HG03280 (cell line): ENCODE measurements around the gene MRPL27.
A peak's percentile ranks its signal among the peaks of the same experiment; 100 is the strongest.

Experiments used
- ATAC-seq: cut with Tn5 transposase; IDR thresholded peaks from one replicate; pipeline ENCODE4 v1.9.1; 2021; ENCODE audit warnings: mild to moderate bottlenecking, moderate library complexity; ENCODE audit not compliant: unreplicated experiment

MRPL27 gene

GRCh38 chr17:50388728-50389127 is 15.7 kb upstream of the MRPL27 start:
- no peak for ATAC-seq

- no peak for ATAC-seq
These were observed 13.5 kb upstream of the MRPL27 start for GRCh38 chr17:50386510-50386909.

GRCh38 chr17:50382931-50383330 is 9.9 kb upstream of the MRPL27 start:
- no peak for ATAC-seq

GRCh38 chr17:50381920-50382319 is 8.9 kb upstream of the MRPL27 start:
- no peak for ATAC-seq

- no peak for ATAC-seq
These were observed 8.4 kb upstream of the MRPL27 start for GRCh38 chr17:50381260-50381815.

- no peak for ATAC-seq
These were observed 7.6 kb upstream of the MRPL27 start for GRCh38 chr17:50380369-50381259.

GRCh38 chr17:50379351-50380132 is 6.6 kb upstream of the MRPL27 start:
- no peak for ATAC-seq

GRCh38 chr17:50375858-50376538 is 3.0 kb upstream of the MRPL27 start:
- no peak for ATAC-seq

GRCh38 chr17:50373705-50374104 is 721 bp upstream of the MRPL27 start:
- no peak for ATAC-seq

- peak; percentile 11 for ATAC-seq
These were observed 694 bp downstream of the MRPL27 start for GRCh38 chr17:50372222-50372757.

- ATAC-seq = no peak
These were observed 1.5 kb downstream of the MRPL27 start for GRCh38 chr17:50371526-50371925.

- no peak for ATAC-seq
These were observed 2.9 kb downstream of the MRPL27 start for GRCh38 chr17:50370052-50370451.

GRCh38 chr17:50367401-50367800 is 5.6 kb downstream of the MRPL27 start:
- no peak for ATAC-seq

GRCh38 chr17:50365649-50366393 is 7.2 kb downstream of the MRPL27 start:
- no peak for ATAC-seq

GRCh38 chr17:50365165-50365564 is 7.8 kb downstream of the MRPL27 start:
- no peak for ATAC-seq

GRCh38 chr17:50364715-50365114 is 8.3 kb downstream of the MRPL27 start:
- no peak for ATAC-seq

- no peak for ATAC-seq
These were observed 8.9 kb downstream of the MRPL27 start for GRCh38 chr17:50364061-50364458.

- no peak for ATAC-seq
These were observed 9.5 kb downstream of the MRPL27 start for GRCh38 chr17:50363217-50364060.

GRCh38 chr17:50362661-50363060 is 10.3 kb downstream of the MRPL27 start:
- no peak for ATAC-seq
